PC-3 (cell line): ENCODE measurements around the gene PRKAR2B. TPM values are rescaled to one million over a fixed set of nuclear protein-coding genes. Genes with fewer than 3 reads are reported as not detected.

Experiments used
- ATAC-seq: fragments of 200-7000 bp; cut with Tn5 transposase; 2 replicates; pipeline ENCODE4 v1.9.1; 2020; ENCODE audit warnings: mild to moderate bottlenecking, moderate library complexity
- BruUV-seq: library from RNA; stranded (reverse); fragments of 400-500 nt; replicated peaks from 2 replicates; lab custom pipeline; 2021; lab: Mats Ljungman, UMichigan
- CTCF ChIA-PET: fragments of 300-600 bp; sonication (Branson Sonifier 250); formaldehyde crosslinking; loops from one replicate; lab custom pipeline; 2022; ENCODE audit warnings: antibody characterized with exemption; lab: Charles Lee
- POLR2A ChIA-PET: fragments of 300-600 bp; sonication (Branson Sonifier 250); formaldehyde crosslinking; loops from one replicate; lab custom pipeline; 2022; ENCODE audit warnings: antibody characterized with exemption; ENCODE audit not compliant: unreplicated experiment; lab: Charles Lee
- DNase-seq: peaks from one replicate; pipeline ENCODE4 v3.0.0-alpha.2; 2015
- H2AFZ ChIP-seq: fragments of 300-600 bp; sonication (generic); 2 replicates; pipeline ENCODE4 v1.6.0; 2016; ENCODE audit warnings: antibody characterized with exemption, low read length
- H3F3A ChIP-seq: fragments of 300-600 bp; sonication (generic); one replicate; pipeline ENCODE4 v1.6.0; 2017; ENCODE audit warnings: antibody characterized with exemption, low read length, control low read depth, mild to moderate bottlenecking; ENCODE audit not compliant: unreplicated experiment
- H3K27ac ChIP-seq: fragments of 300-600 bp; sonication (generic); 2 replicates; pipeline ENCODE4 v1.5.1; 2016; ENCODE audit warnings: mild to moderate bottlenecking, low read length
- H3K27me3 ChIP-seq: fragments of 300-600 bp; sonication (generic); 2 replicates; pipeline ENCODE4 v1.6.1; 2016; ENCODE audit warnings: low read length, mixed read lengths
- H3K36me3 ChIP-seq: fragments of 300-600 bp; sonication (generic); 2 replicates; pipeline ENCODE4 v1.6.1; 2016; ENCODE audit warnings: low read depth, mixed run types, low read length, mixed read lengths
- H3K4me1 ChIP-seq: fragments of 300-600 bp; sonication (generic); 2 replicates; pipeline ENCODE4 v1.5.1; 2016; ENCODE audit warnings: low read length; ENCODE audit not compliant: insufficient read depth
- H3K4me2 ChIP-seq: fragments of 300-600 bp; sonication (generic); 2 replicates; pipeline ENCODE4 v1.6.0; 2016; ENCODE audit warnings: low read length
- H3K4me3 ChIP-seq: fragments of 300-600 bp; sonication (generic); 2 replicates; pipeline ENCODE4 v1.5.1; 2016; ENCODE audit warnings: mild to moderate bottlenecking, low read length, mixed read lengths
- H3K79me2 ChIP-seq: fragments of 300-600 bp; sonication (generic); 2 replicates; pipeline ENCODE4 v1.6.1; 2017; ENCODE audit warnings: low read length, mixed read lengths
- H3K9ac ChIP-seq: fragments of 300-600 bp; sonication (generic); 2 replicates; pipeline ENCODE4 v1.6.0; 2016; ENCODE audit warnings: mild to moderate bottlenecking, low read length
- H3K9me2 ChIP-seq: fragments of 300-600 bp; sonication (generic); replicated peaks from 2 replicates; pipeline ENCODE4 v1.6.1; 2016; ENCODE audit warnings: mixed run types, low read length, mixed read lengths
- H3K9me3 ChIP-seq: fragments of 300-600 bp; sonication (generic); 2 replicates; pipeline ENCODE4 v1.6.1; 2016; ENCODE audit warnings: low read length, mixed read lengths
- H4K20me1 ChIP-seq: fragments of 300-600 bp; sonication (generic); 2 replicates; pipeline ENCODE4 v1.6.1; 2016; ENCODE audit warnings: low read length, mixed read lengths
- EZH2 ChIP-seq: fragments of 300-600 bp; sonication (generic); IDR thresholded peaks from one replicate; pipeline ENCODE4 v1.6.1; 2017; ENCODE audit warnings: antibody characterized with exemption, mild to moderate bottlenecking, low read length; ENCODE audit not compliant: unreplicated experiment
- EZH2phosphoT487 ChIP-seq: fragments of 300-600 bp; sonication (generic); IDR thresholded peaks from 2 replicates; pipeline ENCODE4 v1.6.1; 2018; ENCODE audit warnings: mild to moderate bottlenecking, antibody characterized with exemption, low read length, borderline replicate concordance
- intact Hi-C: fragments of 100-400 bp; cut with micrococcal nuclease; formaldehyde crosslinking; loops from 2 replicates; pipeline ENCODE4 v1.9.0; 2023
- total RNA-seq: library from RNA; depleted of rRNA; stranded (reverse); fragments of >200 nt; gene quantifications from 2 replicates; pipeline ENCODE4 v1.2.3, GENCODE V29; 2014
- TF ChIP-seq, protein P1 (sequence below): fragments of 300-600 bp; sonication (generic); conservative IDR thresholded peaks from 2 replicates; pipeline ENCODE4 v1.5.1; 2017; ENCODE audit warnings: antibody characterized with exemption, low read depth, mild to moderate bottlenecking, low read length

The PRKAR2B gene
- total RNA-seq, 1 experiment from 2014 or later: 0.29 TPM

GRCh38 chr7:107024906-107025305, 19.6 kb upstream of the PRKAR2B start:
- no peak for DNase-seq
- BruUV-seq: no TSS peak
- Histone ChIP-seq H3K9ac (no peak overlapping the region), H4K20me1 (no peaks in the 10 kb centered on the region), H3K27me3 (peaks cover 30% of the 10 kb centered on the region), H3K9me2 (no peaks in the 10 kb centered on the region), H3K4me1 (no peaks in the 10 kb centered on the region), H3F3A (no peaks in the 10 kb centered on the region), H3K79me2 (no peaks in the 10 kb centered on the region), H3K27ac (no peak overlapping the region), H3K9me3 (no peaks in the 10 kb centered on the region), H2AFZ (no peak overlapping the region), H3K4me3 (no peak overlapping the region), H3K36me3 (no peaks in the 10 kb centered on the region), H3K4me2 (no peak overlapping the region)
- POLR2A ChIA-PET: no interaction called here
- TF ChIP-seq EZH2phosphoT487: no peak
- TF ChIP-seq EZH2: no peak
- TF ChIP-seq, protein P1, sequence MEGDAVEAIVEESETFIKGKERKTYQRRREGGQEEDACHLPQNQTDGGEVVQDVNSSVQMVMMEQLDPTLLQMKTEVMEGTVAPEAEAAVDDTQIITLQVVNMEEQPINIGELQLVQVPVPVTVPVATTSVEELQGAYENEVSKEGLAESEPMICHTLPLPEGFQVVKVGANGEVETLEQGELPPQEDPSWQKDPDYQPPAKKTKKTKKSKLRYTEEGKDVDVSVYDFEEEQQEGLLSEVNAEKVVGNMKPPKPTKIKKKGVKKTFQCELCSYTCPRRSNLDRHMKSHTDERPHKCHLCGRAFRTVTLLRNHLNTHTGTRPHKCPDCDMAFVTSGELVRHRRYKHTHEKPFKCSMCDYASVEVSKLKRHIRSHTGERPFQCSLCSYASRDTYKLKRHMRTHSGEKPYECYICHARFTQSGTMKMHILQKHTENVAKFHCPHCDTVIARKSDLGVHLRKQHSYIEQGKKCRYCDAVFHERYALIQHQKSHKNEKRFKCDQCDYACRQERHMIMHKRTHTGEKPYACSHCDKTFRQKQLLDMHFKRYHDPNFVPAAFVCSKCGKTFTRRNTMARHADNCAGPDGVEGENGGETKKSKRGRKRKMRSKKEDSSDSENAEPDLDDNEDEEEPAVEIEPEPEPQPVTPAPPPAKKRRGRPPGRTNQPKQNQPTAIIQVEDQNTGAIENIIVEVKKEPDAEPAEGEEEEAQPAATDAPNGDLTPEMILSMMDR: no peak
- no peak for ATAC-seq
- CTCF ChIA-PET: no interaction called here
- intact Hi-C loops: no loop called here

DNA sequence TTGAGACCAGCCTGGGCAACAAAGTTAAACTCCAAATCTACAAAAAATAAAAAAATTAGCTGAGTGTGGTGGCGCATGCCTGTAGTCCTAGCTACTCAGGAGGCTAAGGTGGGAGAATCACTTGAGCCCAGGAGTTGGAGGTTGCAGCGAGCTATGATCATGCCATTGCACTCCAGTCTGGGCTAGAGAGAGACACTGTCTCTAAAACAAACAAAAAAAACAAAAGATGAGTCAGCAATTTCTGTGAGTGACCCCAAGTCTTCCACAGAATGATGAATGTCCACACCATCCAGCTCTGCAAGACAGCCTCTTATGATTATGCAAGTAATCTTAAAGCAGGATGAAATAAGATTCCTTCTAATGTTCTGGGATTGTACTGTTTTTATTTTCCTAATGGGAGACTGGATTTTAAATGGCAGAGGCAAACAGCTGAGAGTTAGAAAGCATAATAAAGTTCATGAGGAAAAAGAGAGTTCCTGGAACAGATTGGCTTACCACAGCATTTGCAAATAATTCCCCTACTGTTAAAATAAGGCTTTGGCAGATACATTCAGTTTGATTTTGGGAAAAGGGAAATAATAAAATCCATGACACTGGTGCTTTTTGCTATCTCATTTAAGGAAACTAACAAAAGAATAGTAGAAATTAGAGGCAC, 18.9 kb upstream of the PRKAR2B start:
- TF ChIP-seq, protein P1: no peak
- TF ChIP-seq EZH2 (no peak), EZH2phosphoT487 (no peak)
- H3K9ac ChIP-seq: no peak overlapping the region
- no peaks in the 10 kb centered on the region for H3K36me3 ChIP-seq
- H3K27ac ChIP-seq: no peak overlapping the region
- H3K9me3 ChIP-seq: no peaks in the 10 kb centered on the region
- peaks cover 24% of the 10 kb centered on the region; the same call in 1 of the 2 replicates for H3K27me3 ChIP-seq
- H3K79me2 ChIP-seq: no peaks in the 10 kb centered on the region
- POLR2A ChIA-PET: no interaction called here
- H3F3A ChIP-seq: no peaks in the 10 kb centered on the region
- H3K4me3 ChIP-seq: no peak overlapping the region
- no peak overlapping the region for H2AFZ ChIP-seq
- BruUV-seq: no TSS peak
- intact Hi-C loops: no loop called here
- no peaks in the 10 kb centered on the region for H3K9me2 ChIP-seq
- no peaks in the 10 kb centered on the region for H4K20me1 ChIP-seq
- H3K4me2 ChIP-seq: no peak overlapping the region
- no peak for ATAC-seq
- no peak for DNase-seq
- no peaks in the 10 kb centered on the region for H3K4me1 ChIP-seq
- CTCF ChIA-PET: no interaction called here

DNA sequence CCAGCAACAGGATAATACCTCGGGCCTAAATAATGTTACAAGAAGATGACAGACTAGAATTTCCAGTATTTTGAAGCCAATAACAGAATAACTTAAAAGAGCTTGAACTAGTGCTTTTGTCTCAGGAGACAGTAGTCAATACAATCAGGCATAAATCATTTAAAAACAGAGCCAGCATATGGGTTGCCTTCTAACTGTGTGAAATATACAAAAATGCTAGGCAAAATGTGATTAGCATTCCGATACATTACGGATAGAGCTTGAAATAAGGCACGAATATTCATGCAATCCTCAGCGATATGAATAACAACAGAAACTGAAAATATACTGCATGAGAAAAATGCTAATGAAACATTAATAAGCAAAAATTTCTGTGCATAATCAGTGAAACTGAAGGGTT, 18.3 kb upstream of the PRKAR2B start:
- no peaks in the 10 kb centered on the region for H3K4me1 ChIP-seq
- H3K36me3 ChIP-seq: no peaks in the 10 kb centered on the region
- CTCF ChIA-PET: no interaction called here
- TF ChIP-seq, protein P1: no peak
- TF ChIP-seq EZH2phosphoT487: no peak
- TF ChIP-seq EZH2: no peak
- DNase-seq (no peak), ATAC-seq (no peak)
- no peaks in the 10 kb centered on the region for H3K9me3 ChIP-seq
- no peaks in the 10 kb centered on the region for H4K20me1 ChIP-seq
- intact Hi-C loops: no loop called here
- no peak overlapping the region for H3K9ac ChIP-seq
- H3K4me2 ChIP-seq: no peak overlapping the region
- peaks cover 18% of the 10 kb centered on the region; the same call in 1 of the 2 replicates for H3K27me3 ChIP-seq
- no peak overlapping the region for H3K27ac ChIP-seq
- no TSS peak for BruUV-seq
- H3F3A ChIP-seq: no peaks in the 10 kb centered on the region
- H3K4me3 ChIP-seq: no peak overlapping the region
- H3K79me2 ChIP-seq: no peaks in the 10 kb centered on the region
- POLR2A ChIA-PET: no interaction called here
- H2AFZ ChIP-seq: no peak overlapping the region
- H3K9me2 ChIP-seq: no peaks in the 10 kb centered on the region
